ENCODE results near the gene GPR161. TPM values are rescaled to one million over a fixed set of nuclear protein-coding genes. Genes with fewer than 3 reads are reported as not detected.

GPR161 gene
- total and polyA plus RNA-seq, 2 experiments from 2014 or later, result 7.9 to 11.6 TPM

- no peak overlapping the region for H3K27ac Mint-ChIP-seq
- DNase-seq (ENCODE audit: low spot score) (peak; percentile 25), ATAC-seq (peak; percentile 78)
- no peak overlapping the region for H2AFZ ChIP-seq
- no peak overlapping the region for H3K4me2 ChIP-seq
- peaks cover 8% of the 10 kb centered on the region for H3K27me3 Mint-ChIP-seq (ENCODE audit: insufficient read depth, low read depth, poor library complexity)
- H3K79me2 ChIP-seq (replicated peaks; ENCODE audit: insufficient read depth), result no peaks in the 10 kb centered on the region
- H3K4me1 ChIP-seq (ENCODE audit: insufficient read depth), result no peaks in the 10 kb centered on the region
- H3K4me1 Mint-ChIP-seq, result peaks cover 13% of the 10 kb centered on the region
- H3K4me3 Mint-ChIP-seq, result no peak overlapping the region
- H4K20me1 ChIP-seq (replicated peaks; ENCODE audit: insufficient read depth), result no peaks in the 10 kb centered on the region
- no peaks in the 10 kb centered on the region for H3K9me2 ChIP-seq (ENCODE audit: insufficient read depth)
- H3K27ac ChIP-seq (ENCODE audit: low read depth), result no peak overlapping the region
- no peaks in the 10 kb centered on the region for H3K36me3 ChIP-seq (ENCODE audit: insufficient read depth)
- H3K36me3 Mint-ChIP-seq (ENCODE audit: low read depth), result no peaks in the 10 kb centered on the region
- H3K27me3 ChIP-seq (ENCODE audit: insufficient read depth), result no peaks in the 10 kb centered on the region
- H3K9me3 Mint-ChIP-seq, result no peaks in the 10 kb centered on the region
- H3K4me3 ChIP-seq, result no peak overlapping the region
- no peaks in the 10 kb centered on the region for H3F3A ChIP-seq (replicated peaks; ENCODE audit: low read depth)
- TF ChIP-seq EZH2 (IDR thresholded peaks at IDR 0.05; ENCODE audit: low read depth, unreplicated experiment) (no peak), NANOG (IDR thresholded peaks at IDR 0.05; ENCODE audit: borderline replicate concordance) (no peak), CREB1 (CRISPR knock-in tag; IDR thresholded peaks at IDR 0.05; ENCODE audit: low read depth) (no peak), ZNF114 (CRISPR knock-in tag; IDR thresholded peaks at IDR 0.05) (no peak), JUNB (IDR thresholded peaks at IDR 0.05; ENCODE audit: unreplicated experiment) (no peak), REST (IDR thresholded peaks at IDR 0.05; ENCODE audit: unreplicated experiment) (no peak), ZNF331 (CRISPR knock-in tag; IDR thresholded peaks at IDR 0.05; ENCODE audit: low read depth) (no peak), CTCF (conservative IDR thresholded peaks at IDR 0.05; ENCODE audit: low read depth in 2 of 2) (no peak), STAT1 (IDR thresholded peaks at IDR 0.05; ENCODE audit: unreplicated experiment) (no peak), POLR2AphosphoS5 (IDR thresholded peaks at IDR 0.05; ENCODE audit: low read depth) (no peak), EZH2phosphoT487 (IDR thresholded peaks at IDR 0.05; ENCODE audit: unreplicated experiment) (no peak), ETS1 (IDR thresholded peaks at IDR 0.05) (no peak)
- TF ChIP-seq, protein P1, sequence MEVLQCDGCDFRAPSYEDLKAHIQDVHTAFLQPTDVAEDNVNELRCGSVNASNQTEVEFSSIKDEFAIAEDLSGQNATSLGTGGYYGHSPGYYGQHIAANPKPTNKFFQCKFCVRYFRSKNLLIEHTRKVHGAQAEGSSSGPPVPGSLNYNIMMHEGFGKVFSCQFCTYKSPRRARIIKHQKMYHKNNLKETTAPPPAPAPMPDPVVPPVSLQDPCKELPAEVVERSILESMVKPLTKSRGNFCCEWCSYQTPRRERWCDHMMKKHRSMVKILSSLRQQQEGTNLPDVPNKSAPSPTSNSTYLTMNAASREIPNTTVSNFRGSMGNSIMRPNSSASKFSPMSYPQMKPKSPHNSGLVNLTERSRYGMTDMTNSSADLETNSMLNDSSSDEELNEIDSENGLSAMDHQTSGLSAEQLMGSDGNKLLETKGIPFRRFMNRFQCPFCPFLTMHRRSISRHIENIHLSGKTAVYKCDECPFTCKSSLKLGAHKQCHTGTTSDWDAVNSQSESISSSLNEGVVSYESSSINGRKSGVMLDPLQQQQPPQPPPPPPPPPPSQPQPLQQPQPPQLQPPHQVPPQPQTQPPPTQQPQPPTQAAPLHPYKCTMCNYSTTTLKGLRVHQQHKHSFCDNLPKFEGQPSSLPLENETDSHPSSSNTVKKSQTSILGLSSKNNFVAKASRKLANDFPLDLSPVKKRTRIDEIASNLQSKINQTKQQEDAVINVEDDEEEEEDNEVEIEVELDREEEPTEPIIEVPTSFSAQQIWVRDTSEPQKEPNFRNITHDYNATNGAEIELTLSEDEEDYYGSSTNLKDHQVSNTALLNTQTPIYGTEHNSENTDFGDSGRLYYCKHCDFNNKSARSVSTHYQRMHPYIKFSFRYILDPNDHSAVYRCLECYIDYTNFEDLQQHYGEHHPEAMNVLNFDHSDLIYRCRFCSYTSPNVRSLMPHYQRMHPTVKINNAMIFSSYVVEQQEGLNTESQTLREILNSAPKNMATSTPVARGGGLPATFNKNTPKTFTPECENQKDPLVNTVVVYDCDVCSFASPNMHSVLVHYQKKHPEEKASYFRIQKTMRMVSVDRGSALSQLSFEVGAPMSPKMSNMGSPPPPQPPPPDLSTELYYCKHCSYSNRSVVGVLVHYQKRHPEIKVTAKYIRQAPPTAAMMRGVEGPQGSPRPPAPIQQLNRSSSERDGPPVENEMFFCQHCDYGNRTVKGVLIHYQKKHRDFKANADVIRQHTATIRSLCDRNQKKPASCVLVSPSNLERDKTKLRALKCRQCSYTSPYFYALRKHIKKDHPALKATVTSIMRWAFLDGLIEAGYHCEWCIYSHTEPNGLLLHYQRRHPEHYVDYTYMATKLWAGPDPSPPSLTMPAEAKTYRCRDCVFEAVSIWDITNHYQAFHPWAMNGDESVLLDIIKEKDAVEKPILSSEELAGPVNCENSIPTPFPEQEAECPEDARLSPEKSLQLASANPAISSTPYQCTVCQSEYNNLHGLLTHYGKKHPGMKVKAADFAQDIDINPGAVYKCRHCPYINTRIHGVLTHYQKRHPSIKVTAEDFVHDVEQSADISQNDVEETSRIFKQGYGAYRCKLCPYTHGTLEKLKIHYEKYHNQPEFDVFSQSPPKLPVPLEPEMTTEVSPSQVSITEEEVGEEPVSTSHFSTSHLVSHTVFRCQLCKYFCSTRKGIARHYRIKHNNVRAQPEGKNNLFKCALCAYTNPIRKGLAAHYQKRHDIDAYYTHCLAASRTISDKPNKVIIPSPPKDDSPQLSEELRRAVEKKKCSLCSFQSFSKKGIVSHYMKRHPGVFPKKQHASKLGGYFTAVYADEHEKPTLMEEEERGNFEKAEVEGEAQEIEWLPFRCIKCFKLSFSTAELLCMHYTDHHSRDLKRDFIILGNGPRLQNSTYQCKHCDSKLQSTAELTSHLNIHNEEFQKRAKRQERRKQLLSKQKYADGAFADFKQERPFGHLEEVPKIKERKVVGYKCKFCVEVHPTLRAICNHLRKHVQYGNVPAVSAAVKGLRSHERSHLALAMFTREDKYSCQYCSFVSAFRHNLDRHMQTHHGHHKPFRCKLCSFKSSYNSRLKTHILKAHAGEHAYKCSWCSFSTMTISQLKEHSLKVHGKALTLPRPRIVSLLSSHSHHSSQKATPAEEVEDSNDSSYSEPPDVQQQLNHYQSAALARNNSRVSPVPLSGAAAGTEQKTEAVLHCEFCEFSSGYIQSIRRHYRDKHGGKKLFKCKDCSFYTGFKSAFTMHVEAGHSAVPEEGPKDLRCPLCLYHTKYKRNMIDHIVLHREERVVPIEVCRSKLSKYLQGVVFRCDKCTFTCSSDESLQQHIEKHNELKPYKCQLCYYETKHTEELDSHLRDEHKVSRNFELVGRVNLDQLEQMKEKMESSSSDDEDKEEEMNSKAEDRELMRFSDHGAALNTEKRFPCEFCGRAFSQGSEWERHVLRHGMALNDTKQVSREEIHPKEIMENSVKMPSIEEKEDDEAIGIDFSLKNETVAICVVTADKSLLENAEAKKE (CRISPR knock-in tag; IDR thresholded peaks at IDR 0.05), result no peak
Measured at GRCh38 chr1:168105846-168106245, 30.9 kb downstream of the GPR161 start.
